Stimulated activated CD8-positive, alpha-beta memory T cell treated with anti-CD3 and anti-CD28 coated beads, Interleukin-12 subunit alpha, Interleukin-12 subunit beta, amount 100 ng/mL, for 24 hours (primary cell): ENCODE data around the gene TMEM250.
"Not testable (repeated sequence)": the region's sequence is repeated elsewhere in the genome, so short reads cannot be mapped to it uniquely, and the experiment has no call there.

Experiments
- DNase-seq: peaks from one replicate; pipeline ENCODE4 v3.0.0-alpha.2; 2020; ENCODE audit errors: extremely low read depth

TMEM250 gene, protein sequence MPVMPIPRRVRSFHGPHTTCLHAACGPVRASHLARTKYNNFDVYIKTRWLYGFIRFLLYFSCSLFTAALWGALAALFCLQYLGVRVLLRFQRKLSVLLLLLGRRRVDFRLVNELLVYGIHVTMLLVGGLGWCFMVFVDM

GRCh38 chr9:136118320-136119060, at the start of gene TMEM250:
TSS of gene TMEM250 (minus strand) at chr9:136118875. CDS start at chr9:136116900, 1,975 bp downstream.
- peak; percentile 88 for DNase-seq

- DNase-seq: no peak
Measured at GRCh38 chr9:136163248-136163850, 44.7 kb upstream of the TMEM250 start.

DNA sequence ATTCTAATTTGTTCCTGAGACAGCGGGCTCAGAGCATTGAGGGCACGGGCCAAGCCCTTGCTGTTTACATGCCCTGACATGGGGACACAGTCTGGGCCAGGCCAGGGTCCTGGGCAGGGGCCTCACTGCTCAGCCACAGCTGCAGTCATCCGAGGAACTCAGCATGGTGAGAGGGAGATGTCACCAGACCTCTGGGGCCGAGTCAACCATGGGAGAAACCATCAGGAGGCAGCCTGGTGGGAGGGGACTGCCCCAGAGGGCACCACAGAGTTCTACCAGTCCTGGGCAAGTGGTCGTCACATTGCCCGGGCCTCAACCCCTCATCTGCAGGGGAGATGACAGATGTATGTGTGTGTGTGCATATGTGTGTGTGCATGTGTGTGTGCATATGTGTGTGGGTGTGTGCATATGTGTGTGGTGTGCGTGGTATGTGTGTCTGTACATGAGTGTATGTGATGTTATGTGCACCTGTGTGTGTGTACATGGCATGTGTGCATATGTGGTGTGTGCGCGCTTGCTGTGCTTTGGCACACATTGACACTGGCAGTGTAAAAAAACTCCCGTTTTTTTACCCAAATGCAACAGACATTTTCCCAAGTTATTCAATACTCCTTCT, 42.4 kb upstream of the TMEM250 start:
- DNase-seq: no peak

GRCh38 chr9:136160381-136160841, 41.7 kb upstream of the TMEM250 start:
- no peak for DNase-seq

DNA sequence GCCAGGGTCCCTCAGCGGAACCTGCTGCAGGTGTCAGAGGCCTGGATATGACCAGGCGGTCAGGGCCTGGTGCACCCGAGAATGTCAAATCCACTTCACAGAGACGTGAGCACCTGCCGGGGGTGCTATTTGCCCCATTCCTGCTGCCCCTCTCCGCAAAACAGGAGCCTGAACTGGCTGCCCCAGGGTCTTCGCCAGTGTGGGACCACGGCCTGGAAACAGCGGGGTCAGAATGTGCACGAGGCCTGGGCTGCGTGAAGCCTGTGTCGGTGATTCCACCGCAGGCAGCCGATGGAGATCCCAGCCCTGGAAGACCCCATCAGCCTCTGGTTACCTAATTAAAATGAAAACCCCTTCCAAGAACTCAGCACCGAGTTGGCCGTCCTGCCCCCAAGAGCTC, 41.2 kb upstream of the TMEM250 start:
- no peak for DNase-seq

DNA sequence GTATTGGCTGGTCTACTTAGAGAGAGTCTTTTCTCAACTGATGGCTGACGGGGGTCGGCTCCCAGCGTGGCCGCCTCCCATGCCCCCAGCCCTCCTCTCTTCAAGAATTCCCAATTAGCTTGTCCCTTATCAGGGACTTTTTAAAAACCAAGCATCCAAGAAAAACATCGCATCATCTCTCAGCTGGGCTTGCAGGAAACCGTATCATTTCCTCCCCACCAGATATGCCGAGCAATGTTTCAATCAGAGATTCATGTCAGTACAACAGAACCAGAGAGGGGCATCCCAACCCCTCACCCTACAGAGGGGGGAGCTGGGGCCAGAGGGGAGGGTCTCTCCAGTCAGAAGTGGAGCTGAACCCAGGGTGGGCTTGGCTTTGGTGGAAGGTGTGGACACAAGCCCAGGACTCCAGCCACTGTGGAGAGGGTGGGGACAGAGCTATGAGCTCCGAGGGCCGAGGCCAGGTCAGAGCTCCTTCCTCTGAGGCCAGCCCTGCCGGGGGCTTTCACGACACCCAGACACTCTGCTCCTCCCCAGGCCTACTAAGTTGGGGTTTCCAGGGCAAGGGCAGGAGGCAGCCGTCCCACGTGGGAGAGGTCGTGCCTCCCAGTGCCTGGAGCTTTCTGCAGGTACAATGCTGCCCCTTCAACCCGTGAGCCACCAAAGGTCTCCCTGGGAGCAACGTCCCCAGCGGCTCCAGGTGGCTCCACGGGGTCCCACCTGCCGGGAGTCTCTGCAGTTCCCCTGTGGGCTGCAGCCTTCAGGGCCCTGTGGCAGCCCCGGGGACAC, 39.0 kb upstream of the TMEM250 start:
- DNase-seq: no peak

DNA sequence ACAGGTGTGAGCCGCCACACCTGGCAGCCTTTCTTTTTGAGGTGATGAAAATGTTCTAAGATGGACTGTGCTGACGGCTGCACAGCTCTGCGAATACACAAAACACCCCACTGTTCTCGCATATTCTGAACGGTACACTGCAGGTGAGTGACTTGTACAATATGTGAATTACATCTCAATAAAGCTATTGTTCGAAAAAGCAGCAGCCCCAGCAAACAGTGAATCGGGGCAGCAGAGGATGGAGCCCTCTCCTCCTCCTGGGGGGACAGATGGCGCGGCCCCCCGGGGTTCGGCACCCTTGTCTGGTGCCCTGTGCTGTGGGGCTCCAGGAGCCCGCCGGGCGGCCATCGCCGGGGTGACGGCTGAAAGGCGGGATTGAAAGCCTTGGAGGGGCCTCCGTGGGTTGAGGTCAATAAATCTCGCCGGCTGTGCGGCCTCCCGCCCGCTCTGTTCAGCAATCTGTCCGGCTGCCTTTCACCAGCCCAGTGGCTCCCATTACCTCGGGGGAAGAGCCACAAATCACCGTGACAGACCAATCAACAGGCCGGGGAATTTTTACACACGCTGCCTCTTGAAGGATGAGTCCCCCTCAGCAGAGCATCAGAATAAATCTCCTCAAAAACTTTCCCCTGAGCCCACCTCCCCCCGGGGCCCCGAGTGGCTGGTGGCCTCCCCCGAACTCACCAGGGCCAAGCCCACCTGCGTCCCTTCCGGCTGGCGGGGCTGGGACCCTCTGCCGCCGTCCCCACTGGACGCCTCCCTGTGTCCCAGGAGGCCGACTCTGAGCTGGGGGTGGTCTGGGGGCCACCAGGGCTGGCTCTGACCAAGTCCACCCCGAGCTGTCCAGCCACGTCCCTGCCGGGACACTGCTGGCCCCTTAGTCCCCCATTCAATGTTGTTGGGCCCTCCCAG, 37.8 kb upstream of the TMEM250 start:
- DNase-seq: no peak

DNA sequence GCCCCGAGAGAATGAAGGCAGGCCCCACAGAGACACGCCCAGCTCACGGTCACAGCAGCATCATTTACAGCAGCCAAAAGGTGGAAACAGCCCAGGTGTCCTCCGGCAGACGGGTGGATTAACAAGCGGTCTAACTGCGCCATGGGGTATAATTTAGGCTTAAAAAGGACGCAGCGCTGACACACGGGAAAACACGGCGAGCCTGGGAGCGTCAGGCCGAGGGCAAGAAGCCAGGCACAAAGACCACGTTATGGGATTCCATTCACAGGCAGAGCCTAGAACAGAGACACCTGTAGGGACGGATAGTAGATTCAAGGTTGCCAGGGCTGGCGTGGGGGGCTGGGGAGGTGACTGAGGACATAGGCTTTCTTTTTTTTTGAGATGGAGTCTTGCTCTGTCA, 36.9 kb upstream of the TMEM250 start:
- DNase-seq: no peak

- DNase-seq: no peak
Measured at GRCh38 chr9:136154943-136155342, 36.3 kb upstream of the TMEM250 start.

- no peak for DNase-seq
Measured at GRCh38 chr9:136153381-136154065, 34.8 kb upstream of the TMEM250 start.

GRCh38 chr9:136152931-136153330, 34.3 kb upstream of the TMEM250 start:
- DNase-seq: no peak

GRCh38 chr9:136152543-136152866, 33.8 kb upstream of the TMEM250 start:
- DNase-seq: no peak

GRCh38 chr9:136151848-136152542, 33.3 kb upstream of the TMEM250 start:
- no peak for DNase-seq

DNA sequence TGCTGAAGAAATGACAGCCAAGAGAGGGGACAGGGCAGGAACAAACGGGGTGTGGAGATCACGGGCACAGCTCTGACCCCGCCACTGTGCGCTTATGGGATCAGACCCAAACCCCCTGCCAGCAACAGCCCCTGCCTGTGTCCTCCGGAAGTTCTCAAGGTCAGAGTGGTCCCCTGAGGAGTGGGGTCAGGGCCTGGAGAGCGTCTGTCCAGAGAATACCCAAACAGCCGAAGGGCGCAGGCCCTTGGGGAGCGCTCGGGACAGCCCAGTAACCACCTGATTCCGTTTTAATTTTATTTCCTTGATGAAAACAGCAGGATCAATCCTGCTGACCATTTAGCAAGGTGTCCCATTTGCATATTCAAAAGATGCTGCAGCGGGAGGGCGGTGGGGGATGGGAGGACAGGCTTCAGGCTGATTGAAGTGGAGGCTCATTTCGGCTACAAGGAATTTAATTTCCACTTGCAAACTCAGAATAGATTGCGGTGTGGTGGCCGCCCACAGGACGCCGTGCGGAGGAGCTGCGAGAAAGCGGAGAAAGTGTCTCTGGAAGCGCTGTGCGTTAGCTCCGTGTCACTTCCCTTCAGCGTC, 32.6 kb upstream of the TMEM250 start:
- DNase-seq: no peak

- not testable (repeated sequence) for DNase-seq
Measured at GRCh38 chr9:136150664-136151213, 32.1 kb upstream of the TMEM250 start.

- no peak for DNase-seq
Measured at GRCh38 chr9:136149853-136150252, 31.2 kb upstream of the TMEM250 start.

- DNase-seq: no peak
Measured at GRCh38 chr9:136149337-136149736, 30.7 kb upstream of the TMEM250 start.

DNA sequence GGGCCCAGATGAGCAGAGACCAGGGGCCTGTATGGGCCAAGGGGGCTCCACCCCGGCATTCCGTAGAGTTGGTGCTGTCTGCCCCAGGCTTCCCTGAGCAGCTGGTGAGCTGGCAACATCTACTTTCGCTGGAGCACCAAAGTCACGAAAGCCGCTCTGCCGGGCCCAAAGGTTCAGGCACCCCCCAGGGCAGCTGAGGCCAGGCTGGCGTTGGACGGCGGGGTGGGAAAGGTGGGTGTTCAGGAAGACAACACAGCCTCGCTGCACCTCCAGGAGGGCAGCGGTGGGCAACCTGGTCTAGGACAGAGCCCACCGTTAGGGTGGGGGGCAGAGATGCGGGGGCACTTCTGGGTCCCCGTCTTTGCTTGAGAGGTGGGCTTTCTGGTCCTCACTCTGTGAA, 30.1 kb upstream of the TMEM250 start:
- no peak for DNase-seq
